ENCODE measurements around the gene CAMSAP2.

DNA sequence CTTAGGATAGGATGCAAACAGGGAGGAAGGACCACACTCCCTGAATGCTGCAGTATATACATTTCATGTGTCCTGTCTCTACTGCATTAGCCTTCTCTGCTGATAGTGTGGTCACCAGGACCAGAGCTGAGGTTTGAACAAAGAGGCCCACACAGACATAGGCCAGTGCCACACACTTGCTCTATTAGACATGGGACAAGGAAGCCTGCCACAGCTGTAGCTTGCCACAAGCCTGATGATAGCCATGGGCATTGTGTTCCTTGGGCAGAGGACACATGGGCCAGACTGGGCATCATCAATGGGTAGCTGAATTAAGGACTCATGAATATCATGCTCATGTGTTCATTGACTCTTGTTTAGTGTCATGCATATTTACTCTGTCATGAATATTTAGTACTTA, 10.4 kb downstream of the CAMSAP2 start:
- TF ChIP-seq CTCF (IDR thresholded peaks at IDR 0.05; ENCODE audit: insufficient read depth, low read length, poor library complexity, severe bottlenecking) (no peak), EZH2phosphoT487 (conservative IDR thresholded peaks at IDR 0.05; ENCODE audit: low read length) (no peak)

Data from SU-DHL-6 (cell line).